GM18861 (cell line): ENCODE results near the gene TNS3.
A peak's percentile ranks its signal among the peaks of the same experiment; 100 is the strongest.

Experiments
- ATAC-seq: cut with Tn5 transposase; IDR thresholded peaks from one replicate; pipeline ENCODE4 v1.9.1; 2021; ENCODE audit not compliant: unreplicated experiment

TNS3 gene

DNA sequence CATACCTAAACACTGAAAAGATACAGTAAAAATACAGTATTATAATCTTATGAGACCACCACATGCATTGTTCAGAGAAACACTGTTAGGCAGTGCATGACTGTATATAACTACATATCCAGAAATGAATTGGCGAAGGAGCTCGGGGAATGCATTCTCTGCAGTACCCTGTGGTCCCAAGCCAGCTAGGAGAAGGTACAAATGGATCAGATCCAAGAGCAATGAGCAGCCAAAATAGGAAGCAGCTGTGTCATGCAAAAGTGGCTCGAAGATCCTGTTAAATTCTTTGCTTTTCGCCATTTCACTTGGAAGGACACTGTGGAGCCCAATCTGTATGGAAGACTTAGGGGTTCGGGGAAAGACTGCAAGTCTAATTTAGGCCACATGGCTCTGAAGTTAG is 334.8 kb downstream of the TNS3 start:
- ATAC-seq: no peak

DNA sequence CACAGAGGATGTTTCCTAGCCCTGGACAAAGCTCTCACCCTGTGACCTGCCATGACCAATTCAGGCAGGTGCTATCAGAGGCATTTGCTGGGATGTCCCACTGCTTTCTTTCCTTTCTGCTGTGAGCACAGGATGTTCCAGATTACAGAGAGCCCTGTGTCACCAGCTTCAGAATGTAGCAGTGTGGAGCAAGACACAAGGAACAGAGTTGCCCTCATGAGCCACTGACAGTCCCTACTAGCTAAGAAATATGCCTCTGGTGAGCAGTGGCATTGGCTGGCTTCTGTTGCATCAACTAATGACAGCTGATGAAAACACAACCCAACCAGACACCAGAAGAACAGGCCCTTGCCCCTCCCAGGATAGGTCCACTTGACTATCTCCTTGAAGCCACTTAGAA is 337.2 kb downstream of the TNS3 start:
- ATAC-seq: no peak

DNA sequence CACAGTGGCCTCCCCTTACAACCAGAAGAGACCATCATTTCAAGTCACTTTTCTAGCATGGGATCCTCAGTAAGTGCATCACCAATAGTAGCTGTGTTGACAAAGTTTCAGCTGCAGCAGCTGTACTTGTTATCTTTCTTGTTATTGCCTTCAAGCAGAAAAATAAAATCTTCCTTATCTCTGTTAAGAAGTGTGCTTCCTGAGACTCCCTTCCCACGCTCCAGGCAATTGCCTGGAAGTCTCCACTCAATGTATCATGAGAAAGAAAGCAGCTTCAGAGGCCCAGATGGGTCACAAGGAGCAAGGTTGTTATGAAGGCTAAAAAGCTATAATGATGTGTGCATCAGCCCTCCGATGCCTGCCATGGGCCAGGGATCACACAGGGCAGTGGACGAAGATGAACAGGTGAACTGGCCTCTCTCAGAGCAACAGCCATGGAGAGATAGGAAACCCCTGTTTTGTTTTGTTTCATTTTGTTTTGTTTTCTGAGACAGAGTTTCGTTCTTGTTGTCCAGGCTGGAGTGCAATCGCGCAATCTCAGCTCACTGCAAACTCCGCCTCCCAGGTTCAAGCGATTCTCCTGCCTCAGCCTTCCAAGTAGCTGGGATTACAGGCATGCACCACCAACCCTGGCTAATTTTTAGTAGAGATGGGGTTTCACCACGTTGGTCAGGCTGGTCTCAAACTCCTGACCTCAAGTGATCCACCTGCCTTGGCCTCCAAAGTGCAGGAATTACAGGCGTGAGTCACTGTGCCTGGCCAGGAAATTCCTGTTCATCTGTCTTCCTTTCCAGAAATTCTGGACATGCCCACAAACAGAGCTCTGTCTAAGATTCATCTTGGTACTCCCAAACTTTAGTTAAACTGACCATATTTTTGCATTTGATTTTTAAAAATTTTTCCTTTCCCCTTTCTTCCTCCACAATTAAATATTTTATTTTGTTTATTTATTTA is 340.5 kb downstream of the TNS3 start:
- ATAC-seq: no peak

DNA sequence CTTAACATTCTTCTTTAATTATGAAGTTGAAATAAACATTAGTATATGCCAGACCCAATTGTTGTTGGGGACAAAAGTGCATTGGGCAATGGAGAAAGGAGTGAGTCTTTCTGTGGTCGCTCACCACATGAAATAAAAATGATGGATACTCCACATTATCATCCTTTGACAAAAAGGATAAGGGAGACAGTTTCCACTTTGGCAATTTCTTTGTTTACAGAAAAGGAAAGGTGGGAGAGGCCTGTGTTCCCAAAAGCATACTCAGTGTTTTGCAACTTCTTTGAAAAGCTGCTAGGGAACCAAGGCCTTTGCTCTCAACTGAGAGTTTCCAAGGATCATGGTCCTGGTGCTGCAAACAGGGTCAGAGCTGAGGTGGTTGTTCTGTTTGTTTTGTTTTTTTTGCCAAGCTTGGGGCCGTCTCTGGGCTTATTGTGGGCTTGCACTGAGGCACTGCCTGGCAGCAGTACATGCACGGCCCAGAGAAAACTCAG is 341.9 kb downstream of the TNS3 start:
- no peak for ATAC-seq

DNA sequence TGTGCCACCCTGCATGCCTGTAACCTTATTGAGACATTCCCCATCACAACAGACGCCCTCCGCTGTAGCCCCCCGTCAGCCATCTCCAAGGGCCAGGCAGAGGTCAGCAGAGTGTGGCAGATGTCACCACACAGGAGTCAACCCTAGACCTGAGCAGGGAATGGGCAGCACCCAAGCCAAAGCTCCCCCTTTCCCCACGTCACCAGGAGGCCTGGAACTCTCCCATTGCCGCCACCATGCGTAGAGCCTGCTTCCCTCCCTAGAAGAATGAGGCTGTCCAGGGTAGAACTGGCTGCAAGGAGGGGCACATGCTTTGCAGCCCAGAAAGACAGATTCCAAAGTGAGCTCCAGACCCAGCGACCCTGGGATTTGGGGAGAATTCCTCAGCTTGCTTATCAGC is 342.9 kb downstream of the TNS3 start:
- ATAC-seq: no peak

DNA sequence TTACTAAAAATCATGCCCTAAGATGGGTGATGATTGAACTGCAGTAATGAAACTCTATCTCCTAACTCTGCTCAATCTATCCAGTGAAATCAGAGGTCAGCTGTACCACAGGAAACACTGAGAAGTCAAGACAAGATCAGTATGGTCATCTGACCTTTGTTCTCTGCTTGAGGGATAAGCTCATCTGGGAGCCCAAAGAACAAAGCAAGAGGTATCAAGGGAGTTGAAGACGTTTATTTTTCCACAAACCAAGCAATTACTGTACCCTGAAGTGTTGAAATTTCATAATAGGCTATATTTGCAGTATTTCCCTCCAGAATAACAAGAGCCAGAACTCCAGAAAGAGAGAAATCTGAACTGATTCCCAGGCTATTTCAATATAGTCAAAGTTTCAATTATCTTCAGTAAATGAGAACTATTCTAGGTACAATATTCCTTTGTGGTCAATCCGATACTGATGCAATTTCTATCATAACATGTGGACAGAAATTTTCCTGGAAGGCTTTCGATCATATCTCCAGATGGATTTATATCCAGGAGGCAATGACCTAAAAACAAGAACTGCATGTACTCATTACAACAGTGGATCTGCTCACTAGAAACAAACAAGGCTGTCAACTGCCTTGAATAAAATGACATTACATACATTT is 345.3 kb downstream of the TNS3 start:
- no peak for ATAC-seq

DNA sequence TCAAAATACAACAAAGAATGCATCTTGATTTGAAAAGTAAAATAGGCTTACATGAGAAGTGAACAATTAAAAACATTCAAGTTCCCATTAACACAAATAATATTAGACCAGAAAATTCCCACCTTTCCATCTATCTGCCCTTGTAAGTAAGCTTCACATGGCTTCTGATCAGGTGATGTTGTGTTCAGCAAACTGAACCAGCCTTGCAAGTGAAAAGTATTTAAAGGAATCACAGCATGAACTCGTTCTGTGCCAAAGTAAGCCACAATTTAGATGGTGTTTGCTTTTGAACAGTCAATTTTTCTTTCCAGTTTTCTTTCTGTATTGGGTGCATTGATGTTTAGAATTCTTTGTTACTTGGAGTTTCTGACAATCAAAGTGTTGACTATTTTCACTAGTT is 347.9 kb downstream of the TNS3 start:
- no peak for ATAC-seq

DNA sequence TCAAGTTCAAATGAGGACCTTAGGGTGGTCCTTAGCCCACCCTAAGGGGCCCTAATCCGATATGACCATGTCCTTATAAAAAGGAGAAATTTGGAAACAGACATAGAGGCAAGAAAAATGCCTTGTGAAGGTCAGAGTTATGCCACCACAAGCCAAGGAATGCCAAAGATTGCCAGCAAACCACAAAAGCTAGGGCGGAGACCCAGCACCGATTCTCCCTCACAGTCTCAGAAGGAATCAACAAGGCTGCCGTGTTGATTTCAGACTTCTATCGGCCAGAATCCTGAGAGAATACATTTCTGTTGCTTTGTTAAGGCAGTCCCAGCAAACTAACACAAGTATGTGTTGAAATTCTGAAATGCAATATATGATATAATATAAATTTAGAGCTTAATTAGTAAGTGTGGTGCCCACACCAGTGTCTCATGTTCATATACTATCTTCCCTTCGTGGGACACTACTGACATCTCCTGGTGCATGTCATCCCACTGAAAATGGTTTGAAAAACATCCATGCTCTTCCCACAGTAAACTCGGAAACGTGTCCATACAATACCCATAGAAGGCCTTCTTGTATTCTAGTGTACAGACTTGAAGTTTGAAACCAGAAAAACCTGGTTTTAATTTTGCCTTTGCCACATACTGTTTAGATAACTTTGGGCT is 349.0 kb downstream of the TNS3 start:
- ATAC-seq: no peak

DNA sequence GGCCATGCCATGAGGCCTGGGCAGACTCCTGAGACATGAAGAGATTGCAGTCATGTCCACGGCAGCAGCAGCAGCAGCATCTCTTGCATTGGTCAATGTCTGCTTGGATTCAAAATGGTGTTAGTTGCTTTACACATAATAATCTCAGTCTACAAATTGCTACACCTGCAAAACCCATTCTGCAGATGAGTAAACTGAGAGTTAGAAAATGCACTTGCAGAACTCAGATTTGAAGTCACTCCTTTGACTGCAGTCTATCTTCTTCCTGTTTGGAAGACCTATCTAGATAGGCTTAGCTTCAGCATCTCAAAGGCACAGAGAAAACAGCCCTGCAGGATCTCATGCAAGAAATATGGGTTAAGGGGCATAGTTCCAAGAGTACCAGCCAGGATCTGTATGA is 350.3 kb downstream of the TNS3 start:
- ATAC-seq: no peak

DNA sequence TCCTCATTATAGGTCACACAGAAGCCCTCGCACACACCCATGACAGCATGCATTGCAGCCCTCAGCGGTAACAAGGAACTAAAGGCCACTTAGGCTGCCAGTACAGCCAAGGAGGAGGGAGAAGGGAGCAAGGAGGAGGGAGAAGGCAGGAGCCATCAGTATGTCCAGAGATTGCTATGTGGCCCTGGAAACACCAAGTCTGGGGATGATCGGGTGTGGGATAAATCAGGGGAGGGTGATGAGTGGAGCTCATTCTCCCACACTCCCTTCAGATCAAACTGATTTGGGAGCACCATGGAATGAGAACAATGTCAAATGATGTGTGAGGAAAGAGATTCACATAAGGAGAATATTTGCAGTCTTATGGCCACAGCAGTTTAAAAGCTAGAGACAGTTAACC is 350.9 kb downstream of the TNS3 start:
- no peak for ATAC-seq

DNA sequence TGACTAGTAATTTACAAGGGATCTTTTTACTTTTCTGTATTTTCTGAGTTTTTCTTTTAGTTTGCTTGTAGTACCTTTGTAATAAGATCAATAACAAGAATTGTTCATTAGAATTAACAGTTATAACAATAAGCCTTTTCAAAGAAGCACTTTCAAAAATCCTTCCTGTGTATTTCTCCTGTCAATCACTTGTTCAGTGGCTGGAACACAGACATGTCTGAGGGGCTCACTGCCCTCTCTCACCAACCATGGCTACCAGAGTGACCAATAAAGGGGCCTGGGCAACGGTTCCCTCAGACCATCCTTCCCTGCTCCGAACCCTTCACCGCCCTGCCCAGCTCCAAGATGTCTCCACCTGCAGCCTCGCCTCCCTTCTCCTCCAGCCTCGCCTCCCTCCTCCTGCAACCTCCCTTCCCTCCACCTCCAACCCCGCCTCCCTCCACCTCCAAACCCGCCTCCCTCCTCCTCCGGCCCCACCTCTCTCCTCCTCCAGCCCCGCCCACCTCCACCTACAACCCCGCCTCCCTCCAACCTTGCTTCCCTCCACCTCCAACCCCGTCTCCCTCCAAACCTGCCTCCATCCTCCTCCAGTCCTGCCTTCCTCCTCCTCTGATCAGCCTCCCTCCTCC is 353.4 kb downstream of the TNS3 start:
- ATAC-seq: no peak

DNA sequence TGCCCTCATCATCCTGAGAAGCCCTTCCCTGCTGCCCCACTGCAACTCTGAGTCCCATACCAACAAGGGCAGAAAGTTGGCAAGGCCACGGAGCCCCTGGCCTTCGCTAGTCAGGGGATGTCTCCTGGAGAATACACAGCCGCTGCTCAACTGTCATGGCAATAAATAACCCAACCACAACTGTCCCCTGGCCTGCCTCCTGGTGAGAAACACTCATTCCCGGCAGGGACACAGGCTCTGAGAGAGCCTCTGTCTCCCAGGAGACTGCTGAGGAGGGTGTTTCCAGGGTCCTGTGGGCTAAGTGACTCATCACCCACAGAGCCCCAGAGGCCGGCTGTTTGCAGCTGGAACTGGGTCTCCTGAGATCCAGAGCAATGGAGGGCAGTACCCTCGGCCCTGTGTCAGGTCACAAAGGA is 354.1 kb downstream of the TNS3 start:
- peak; percentile 83 for ATAC-seq

DNA sequence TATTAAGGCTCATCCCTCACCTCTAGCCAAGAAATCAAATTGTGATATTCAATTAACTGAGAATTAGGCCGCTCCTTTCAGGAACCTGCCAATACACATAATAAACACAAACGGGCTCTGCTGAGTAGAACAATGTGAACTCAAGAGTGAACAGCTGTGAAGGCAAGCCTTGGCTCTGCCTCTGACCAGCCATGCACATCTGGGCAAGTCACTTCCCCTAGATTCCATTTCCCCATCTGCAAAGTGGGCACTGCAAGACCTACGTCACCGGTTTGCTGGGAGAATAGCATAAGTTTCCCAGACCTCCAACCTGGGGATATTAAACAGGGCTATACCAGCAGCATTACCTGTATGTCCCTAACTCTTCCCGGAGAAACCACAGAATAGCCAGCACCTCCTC is 355.2 kb downstream of the TNS3 start:
- ATAC-seq: peak; percentile 40

DNA sequence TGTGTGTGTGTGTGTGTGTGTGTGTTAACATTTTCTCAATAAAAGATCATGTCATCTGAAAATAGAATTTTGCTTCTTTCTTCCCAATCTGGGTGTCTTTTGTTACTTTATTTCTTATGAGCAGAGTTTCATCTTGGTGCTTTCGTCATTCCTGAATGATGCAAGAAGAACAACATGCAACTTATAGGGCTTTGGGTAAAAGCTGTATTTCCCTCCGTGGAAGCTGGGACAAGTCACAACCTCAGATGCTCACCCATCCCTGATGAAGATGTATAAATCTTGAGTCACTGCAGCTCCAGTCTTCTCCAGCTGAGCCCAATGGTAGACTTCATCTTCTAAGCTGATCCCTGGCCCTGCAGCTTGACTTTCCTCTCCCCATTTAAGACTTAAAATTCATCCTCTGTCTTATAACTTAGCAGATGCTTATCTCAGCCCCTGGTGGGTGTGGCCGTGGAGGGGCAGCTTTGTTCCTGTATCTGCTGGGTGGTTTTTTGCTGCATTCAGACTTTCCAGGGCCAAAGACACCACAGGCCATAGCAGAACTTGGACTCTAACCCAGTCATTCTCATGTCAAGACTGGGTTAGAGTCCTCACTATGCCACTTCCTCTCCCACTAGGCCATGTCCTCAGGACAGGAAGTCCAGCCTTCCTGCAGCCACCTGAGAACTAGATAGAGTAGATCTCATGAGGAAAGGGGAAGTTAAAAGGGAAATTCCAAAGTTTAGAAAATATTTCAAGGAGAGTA is 356.4 kb downstream of the TNS3 start:
- peak; percentile 40 for ATAC-seq
